SK-N-MC (cell line): Measurements from ENCODE around the gene YIF1A.
A peak's percentile ranks its signal among the peaks of the same experiment; 100 is the strongest.

Experiments used
- EZH2 ChIP-seq: fragments of 200-600 bp; sonication (generic); IDR thresholded peaks from one replicate; pipeline ENCODE4 v1.6.1; 2017; ENCODE audit warnings: antibody characterized with exemption
- FOXP2 ChIP-seq: optimal IDR thresholded peaks from 2 replicates; pipeline ENCODE3; 2011; ENCODE audit warnings: mild to moderate bottlenecking, moderate library complexity; ENCODE audit not compliant: insufficient read depth; ENCODE audit errors: extremely low read length, control extremely low read depth
- POLR2AphosphoS5 ChIP-seq: IDR thresholded peaks from 2 replicates; pipeline ENCODE4 v1.6.1; 2012; ENCODE audit warnings: mild to moderate bottlenecking, low read depth, low read length, borderline replicate concordance

DNA sequence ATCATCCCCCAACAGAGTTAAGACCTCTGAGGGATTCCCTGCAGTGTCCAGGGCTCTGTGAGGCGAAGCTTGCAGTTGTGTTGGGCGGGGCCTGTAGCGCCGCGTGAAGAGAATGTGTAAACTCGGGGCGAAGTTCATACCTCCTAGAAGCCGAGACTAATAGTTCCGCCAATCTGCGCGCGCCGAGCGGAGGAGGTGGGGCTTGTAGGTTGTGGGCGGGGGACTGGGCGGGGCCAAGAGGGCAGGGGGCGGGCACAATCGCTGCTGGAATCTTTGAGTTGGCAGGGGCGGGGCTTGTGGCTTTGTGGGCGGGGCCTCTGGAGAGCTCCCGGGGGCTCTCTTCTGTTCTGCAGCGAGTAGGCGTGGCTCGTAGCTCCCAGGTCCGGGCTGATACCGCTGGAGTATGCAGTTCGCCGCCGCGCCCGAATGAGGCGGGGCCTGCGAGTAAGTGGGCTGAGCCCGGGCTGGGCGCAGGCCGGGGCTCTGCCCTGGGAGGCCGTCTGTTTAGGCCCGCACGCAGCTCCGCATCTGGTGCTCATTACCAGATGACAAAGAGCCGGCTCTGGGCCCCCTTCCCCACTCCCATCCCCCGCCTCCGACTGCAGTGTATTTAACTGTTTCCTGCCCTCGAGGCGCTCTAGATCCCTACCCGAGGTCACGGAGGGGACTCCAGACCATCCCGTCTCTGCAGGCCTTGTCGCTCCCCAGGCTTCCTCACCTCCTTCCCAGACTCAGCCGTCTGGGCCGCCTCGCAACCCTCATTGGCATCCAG, 23.8 kb upstream of the YIF1A start:
- TF ChIP-seq EZH2 (no peak), POLR2AphosphoS5 (peak; percentile 73), FOXP2 (no peak)
